GM12872 (cell line): ENCODE results near the gene MED16.

ENCODE experiments used
- CTCF ChIP-seq: IDR thresholded peaks from 3 replicates; pipeline ENCODE4 v1.5.1; 2011; ENCODE audit warnings: low read depth, mild to moderate bottlenecking, low read length, moderate library complexity; ENCODE audit not compliant: insufficient read depth

The MED16 gene

GRCh38 chr19:862581-863314 lies 30.2 kb downstream of the MED16 start:
- no peak for TF ChIP-seq CTCF

DNA sequence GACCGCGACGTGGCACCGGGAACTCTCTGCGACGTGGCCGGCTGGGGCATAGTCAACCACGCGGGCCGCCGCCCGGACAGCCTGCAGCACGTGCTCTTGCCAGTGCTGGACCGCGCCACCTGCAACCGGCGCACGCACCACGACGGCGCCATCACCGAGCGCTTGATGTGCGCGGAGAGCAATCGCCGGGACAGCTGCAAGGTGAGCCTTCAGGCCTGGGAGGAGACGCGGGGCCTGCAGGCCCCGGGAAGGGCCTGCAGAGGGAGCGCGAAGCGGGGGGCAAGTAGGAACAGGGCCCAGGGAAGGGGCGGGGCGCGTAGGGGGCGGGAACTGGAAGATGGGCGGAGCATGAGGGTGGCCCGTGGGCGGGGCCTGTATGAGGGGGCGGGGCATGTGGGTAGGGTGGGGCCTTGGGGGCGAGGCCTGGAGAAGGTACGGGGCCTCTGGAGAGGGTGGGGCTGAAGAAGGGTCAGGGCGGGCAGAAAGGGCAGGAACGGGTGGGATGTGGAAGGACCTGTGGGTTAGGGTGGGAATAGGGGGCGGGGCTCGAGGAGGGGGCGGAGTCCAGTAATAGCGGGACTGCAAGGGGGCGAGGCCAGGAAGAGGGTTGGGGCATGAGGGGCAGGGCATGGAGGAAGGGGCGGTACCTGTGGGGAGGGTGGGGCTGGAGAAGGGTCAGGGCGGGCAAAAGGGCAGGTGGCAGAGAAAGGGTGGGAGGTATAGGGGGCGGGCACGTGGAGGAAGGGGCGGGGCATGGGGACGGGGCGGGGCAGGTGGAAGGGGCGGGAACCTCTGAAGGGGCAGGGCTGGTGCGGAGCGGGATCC lies 31.0 kb downstream of the MED16 start:
- TF ChIP-seq CTCF = peak; percentile 29; the same call in 1 of the 3 replicates

GRCh38 chr19:861141-861755 lies 31.7 kb downstream of the MED16 start:
- TF ChIP-seq CTCF = no peak

DNA sequence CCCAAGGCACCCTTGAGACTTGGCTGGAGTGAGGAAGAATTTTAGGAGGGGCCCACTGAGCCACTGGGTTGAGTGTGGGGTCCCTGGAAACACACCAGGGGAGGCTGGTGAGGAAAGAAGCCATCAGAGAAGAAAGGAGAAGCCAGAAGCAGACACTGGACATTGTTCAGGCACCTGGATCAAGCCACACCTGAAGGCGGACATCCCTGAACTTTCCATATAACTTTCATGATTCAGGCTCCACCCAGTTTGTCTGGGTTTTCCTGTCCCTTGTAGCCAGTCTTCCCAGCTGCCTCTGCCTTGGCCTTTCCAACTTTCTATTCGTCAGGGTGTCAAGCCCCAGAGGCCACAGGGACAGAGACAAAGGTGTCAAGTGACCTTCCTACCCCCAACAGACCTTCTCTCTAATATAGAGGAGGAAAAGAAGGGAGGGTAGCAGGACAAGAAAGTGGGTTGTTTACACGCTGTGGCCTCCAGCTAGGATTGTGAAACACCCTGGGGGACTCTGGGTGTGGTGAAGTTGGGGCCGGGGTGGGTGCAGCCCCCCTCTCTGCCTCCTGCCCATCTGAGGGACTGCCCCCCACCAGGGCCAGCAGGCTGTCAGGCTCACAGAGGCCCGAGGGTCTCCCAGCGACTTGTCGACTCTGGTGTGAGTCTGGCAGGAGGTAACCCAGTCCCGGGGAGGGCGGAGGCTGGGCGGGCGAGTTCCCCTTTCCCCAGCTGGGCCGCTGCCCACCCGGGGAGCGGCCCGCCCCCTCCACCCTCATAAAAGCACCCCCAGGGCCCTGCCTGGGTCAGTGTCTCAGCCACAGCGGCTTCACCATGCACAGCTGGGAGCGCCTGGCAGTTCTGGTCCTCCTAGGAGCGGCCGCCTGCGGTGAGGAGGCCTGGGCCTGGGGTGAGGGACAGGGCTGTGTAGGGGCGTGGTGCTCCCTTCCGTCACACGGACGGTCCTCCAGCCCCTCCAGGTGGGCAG lies 33.8 kb downstream of the MED16 start, which contains the start of gene CFD:
Gene CFD (plus strand): TSS at position 797 of the 976 bp plus-strand sequence. CDS start 26 bp downstream, at position 823.
- TF ChIP-seq CTCF = no peak

DNA sequence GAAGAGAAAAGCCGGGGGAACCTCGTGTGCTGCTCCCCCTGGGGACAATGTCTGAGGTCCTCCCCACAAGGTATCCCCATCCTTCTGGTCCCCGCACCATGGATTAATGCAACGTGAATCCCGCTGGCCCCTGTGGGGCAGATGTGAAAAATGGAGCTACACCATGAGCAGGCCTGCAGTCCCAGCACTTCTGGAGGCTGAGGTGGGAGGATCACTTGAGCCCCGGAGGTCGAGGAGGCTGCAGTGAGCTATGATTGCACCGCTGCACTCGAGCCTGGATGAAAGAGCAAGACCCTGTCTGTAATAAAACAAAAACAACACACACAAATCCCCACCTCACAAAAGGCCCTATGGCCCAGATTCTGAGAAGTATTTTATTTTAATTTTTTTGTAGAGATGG lies 34.7 kb downstream of the MED16 start:
- TF ChIP-seq CTCF = no peak

DNA sequence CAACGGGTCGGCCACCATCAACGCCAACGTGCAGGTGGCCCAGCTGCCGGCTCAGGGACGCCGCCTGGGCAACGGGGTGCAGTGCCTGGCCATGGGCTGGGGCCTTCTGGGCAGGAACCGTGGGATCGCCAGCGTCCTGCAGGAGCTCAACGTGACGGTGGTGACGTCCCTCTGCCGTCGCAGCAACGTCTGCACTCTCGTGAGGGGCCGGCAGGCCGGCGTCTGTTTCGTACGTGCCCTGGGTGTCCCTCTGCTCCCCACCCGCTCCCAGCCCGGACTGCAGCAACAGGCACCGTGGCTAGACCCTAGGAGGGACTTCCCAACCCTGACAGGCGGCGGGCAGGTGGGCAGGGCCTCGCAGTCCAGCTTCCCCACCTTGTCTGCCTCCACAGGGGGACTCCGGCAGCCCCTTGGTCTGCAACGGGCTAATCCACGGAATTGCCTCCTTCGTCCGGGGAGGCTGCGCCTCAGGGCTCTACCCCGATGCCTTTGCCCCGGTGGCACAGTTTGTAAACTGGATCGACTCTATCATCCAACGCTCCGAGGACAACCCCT lies 37.3 kb downstream of the MED16 start:
- no peak for TF ChIP-seq CTCF
